Measurements from ENCODE around the gene TRIM72. TPM values are rescaled to one million over a fixed set of nuclear protein-coding genes. Genes with fewer than 3 reads are reported as not detected.
A peak's percentile ranks its signal among the peaks of the same experiment; 100 is the strongest.

Gene TRIM72
- total and polyA plus RNA-seq, 2 of the 8 experiments (the other 6 are each of a cell fraction or from before 2014, with no cell fraction given) = 0.57 to 2.1 TPM

GRCh38 chr16:31270795-31271194 is 56.9 kb downstream of the TRIM72 start:
- ChIA-PET CTCF (ENCODE audit: partially characterized antibody) (interaction anchor here (1.6 kb wide), 1 partner anchor 114 kb away, joined by 6 read pairs; no protein-coding TSS in a partner anchor), POLR2A (ENCODE audit: partially characterized antibody) (interaction anchor here (0.7 to 1.3 kb wide), 2 partner anchors 90 to 91 kb away, joined by 3 to 4 read pairs; partner anchors contain the start of gene FUS)
- H4K5ac ChIP-seq (ENCODE audit: insufficient read length, low read depth, low read length) = no peak overlapping the region
- H4K8ac ChIP-seq (ENCODE audit: extremely low read depth, insufficient read depth, low read length) = no peak overlapping the region
- no peaks in the 10 kb centered on the region for H3K79me1 ChIP-seq (ENCODE audit: low read depth, low read length)
- H3K4ac ChIP-seq (replicated peaks; ENCODE audit: insufficient read length, low read depth, low read length) = no peak overlapping the region
- H3K27ac ChIP-seq (ENCODE audit: low read depth, low read length) = no peak overlapping the region
- H3K4me1 ChIP-seq (replicated peaks in 1 of 4; ENCODE audit: control insufficient read depth in 3 of 4, insufficient read depth in 4 of 4, low read length in 3 of 4) = peaks cover 0 to 5% (median 2%) of the 10 kb centered on the region in 4 experiments; a peak in 4 of 7 replicates
- no peak overlapping the region for H2BK15ac ChIP-seq (ENCODE audit: low read length)
- H3K36me3 ChIP-seq (ENCODE audit: control insufficient read depth in 2 of 4, insufficient read depth in 4 of 4, low read length in 3 of 4) = no peaks in the 10 kb centered on the region
- H2AFZ ChIP-seq (ENCODE audit: low read length) = no peak overlapping the region
- peaks cover 3% of the 10 kb centered on the region; the same call in 1 of the 2 replicates for H3K23me2 ChIP-seq (ENCODE audit: low read depth, low read length)
- DNase-seq (ENCODE audit: low read depth in 1 of 2, low spot score in 2 of 2) (peak in 1 of 2 experiments; percentile 30), FAIRE-seq (no peak)
- H2BK20ac ChIP-seq (ENCODE audit: low read length) = no peak overlapping the region
- WGBS, 2 experiments (ENCODE audit: extremely low coverage in 1 of 2, insufficient coverage in 1 of 2, insufficient read length in 1 of 2, insufficient replicate concordance in 2 of 2, low coverage in 1 of 2, low lambda C conversion rate in 2 of 2, missing lambda C conversion rate in 1 of 2) = 86% methylated on average over 5 of the region's 5 CpGs; no CpG with 5 or more reads in 1 of the 2 experiments
- H4K20me1 ChIP-seq (replicated peaks in 1 of 2; ENCODE audit: control insufficient read depth in 1 of 2, insufficient read depth in 2 of 2, low read length in 2 of 2) = no peaks in the 10 kb centered on the region
- no peaks in the 10 kb centered on the region for H3K79me2 ChIP-seq (ENCODE audit: control insufficient read depth in 1 of 2, insufficient read depth in 2 of 2, low read length in 2 of 2)
- H4K91ac ChIP-seq (replicated peaks; ENCODE audit: insufficient read length, low read length) = no peak overlapping the region
- H3K27me3 ChIP-seq (replicated peaks in 1 of 4; ENCODE audit: control insufficient read depth in 3 of 4, extremely low read depth in 1 of 4, insufficient read depth in 3 of 4, low read length in 3 of 4) = peaks cover 0 to 2% (median under 1%) of the 10 kb centered on the region in 4 experiments; a peak in 1 of 7 replicates
- H3K56ac ChIP-seq (replicated peaks; ENCODE audit: insufficient read length, low read depth, low read length) = no peak overlapping the region
- no peak overlapping the region for H2BK120ac ChIP-seq (replicated peaks; ENCODE audit: low read depth, low read length)
- no peak overlapping the region for H3K14ac ChIP-seq (ENCODE audit: insufficient read length)
- H3K4me2 ChIP-seq (ENCODE audit: insufficient read depth in 1 of 2, low read depth in 2 of 2, low read length in 2 of 2) = no peak overlapping the region
- 0 out of 2 replicates have a peak overlapping the region, but pooled peaks have one; percentile 2 for H2BK12ac ChIP-seq (ENCODE audit: low read depth, low read length)
- no peak overlapping the region for H3K23ac ChIP-seq (ENCODE audit: insufficient read length)
- H3K18ac ChIP-seq (ENCODE audit: extremely low read depth, low read length) = no peak overlapping the region
- H3K9ac ChIP-seq (replicated peaks in 1 of 4; ENCODE audit: extremely low read depth in 1 of 4, low read depth in 3 of 4, low read length in 3 of 4) = no peak overlapping the region
- no peak overlapping the region for H2AK5ac ChIP-seq (ENCODE audit: low read depth, low read length)
- H2BK5ac ChIP-seq (ENCODE audit: low read depth, low read length) = no peak overlapping the region; the same call in 1 of the 2 replicates
- H3K9me3 ChIP-seq (ENCODE audit: insufficient read depth in 2 of 2, low read depth in 1 of 2, low read length in 1 of 2) = no peaks in the 10 kb centered on the region
- H3K4me3 ChIP-seq (ENCODE audit: extremely low read depth in 1 of 4, insufficient read depth in 2 of 4, low read depth in 3 of 4, low read length in 4 of 4) = no peak overlapping the region
- TF ChIP-seq RBBP5 (IDR thresholded peaks at IDR 0.05; ENCODE audit: borderline replicate concordance, low read depth, low read length) (no peak), CBX5 (IDR thresholded peaks at IDR 0.05; ENCODE audit: low read depth, low read length) (no peak), POU5F1 (IDR thresholded peaks at IDR 0.05; ENCODE audit: low read depth, low read length) (no peak), ATF2 (IDR thresholded peaks at IDR 0.05; ENCODE audit: low read length) (no peak), CHD2 (IDR thresholded peaks at IDR 0.05; ENCODE audit: low read length) (no peak), MAFK (IDR thresholded peaks at IDR 0.05; ENCODE audit: low read depth, low read length) (no peak), BRCA1 (IDR thresholded peaks at IDR 0.05; ENCODE audit: low read depth, low read length) (no peak), KDM1A (IDR thresholded peaks at IDR 0.05; ENCODE audit: borderline replicate concordance, low read length) (no peak), RNF2 (IDR thresholded peaks at IDR 0.05; ENCODE audit: borderline replicate concordance, low read depth, low read length, missing control alignments, poor library complexity, severe bottlenecking) (no peak), HDAC2 (IDR thresholded peaks at IDR 0.05; ENCODE audit: borderline replicate concordance in 1 of 2, low read depth in 2 of 2, low read length in 2 of 2) (no peak), GABPA (IDR thresholded peaks at IDR 0.05; ENCODE audit: borderline replicate concordance, insufficient read depth, low read length) (no peak)

Measured in H1 (cell line).